ENCODE data around the gene C14orf119.

- TF ChIP-seq, protein P1, sequence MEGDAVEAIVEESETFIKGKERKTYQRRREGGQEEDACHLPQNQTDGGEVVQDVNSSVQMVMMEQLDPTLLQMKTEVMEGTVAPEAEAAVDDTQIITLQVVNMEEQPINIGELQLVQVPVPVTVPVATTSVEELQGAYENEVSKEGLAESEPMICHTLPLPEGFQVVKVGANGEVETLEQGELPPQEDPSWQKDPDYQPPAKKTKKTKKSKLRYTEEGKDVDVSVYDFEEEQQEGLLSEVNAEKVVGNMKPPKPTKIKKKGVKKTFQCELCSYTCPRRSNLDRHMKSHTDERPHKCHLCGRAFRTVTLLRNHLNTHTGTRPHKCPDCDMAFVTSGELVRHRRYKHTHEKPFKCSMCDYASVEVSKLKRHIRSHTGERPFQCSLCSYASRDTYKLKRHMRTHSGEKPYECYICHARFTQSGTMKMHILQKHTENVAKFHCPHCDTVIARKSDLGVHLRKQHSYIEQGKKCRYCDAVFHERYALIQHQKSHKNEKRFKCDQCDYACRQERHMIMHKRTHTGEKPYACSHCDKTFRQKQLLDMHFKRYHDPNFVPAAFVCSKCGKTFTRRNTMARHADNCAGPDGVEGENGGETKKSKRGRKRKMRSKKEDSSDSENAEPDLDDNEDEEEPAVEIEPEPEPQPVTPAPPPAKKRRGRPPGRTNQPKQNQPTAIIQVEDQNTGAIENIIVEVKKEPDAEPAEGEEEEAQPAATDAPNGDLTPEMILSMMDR (IDR thresholded peaks at IDR 0.05 in 8 of 11, conservative IDR thresholded peaks at IDR 0.05 in 3 of 11): no peak
- TF ChIP-seq POLR2A (IDR thresholded peaks at IDR 0.05): no peak
- peak in 1 of 3 donors; percentile 26 for TF ChIP-seq POLR2AphosphoS5 (IDR thresholded peaks at IDR 0.05)
These were observed 35.6 kb downstream of the C14orf119 start for GRCh38 chr14:23130871-23131270.
